NCI-H526 treated with DMSO at 0.1 percent for 48 hours (cell line): ENCODE results near the gene UGT2A1.

Experiments used
- DNase-seq: peaks from one replicate; lab custom pipeline; 2025; lab: John Stamatoyannopoulos, UW

Gene UGT2A1

GRCh38 chr4:69589884-69590283, 63.2 kb downstream of the UGT2A1 start:
- DNase-seq = no peak

DNA sequence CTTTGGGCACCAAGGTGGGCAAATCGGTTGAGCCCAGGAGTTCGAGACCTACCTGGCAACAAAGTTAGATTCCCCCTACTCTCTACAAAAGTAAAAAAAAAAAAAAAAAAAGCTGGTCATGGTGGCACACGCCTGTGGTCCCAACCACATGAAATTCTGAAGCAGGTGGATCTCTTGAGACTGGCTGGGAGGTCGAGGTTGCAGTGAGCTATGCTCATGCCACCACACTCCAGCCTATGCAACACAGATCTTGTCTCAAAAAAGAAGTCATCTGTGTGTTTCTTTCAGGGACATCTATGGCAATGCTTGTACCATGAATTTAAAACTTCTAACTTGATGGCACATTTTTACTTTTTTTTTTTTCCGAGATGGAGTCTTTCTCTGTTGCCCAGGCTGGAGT, 68.9 kb downstream of the UGT2A1 start:
- DNase-seq = no peak

- DNase-seq = no peak
Observed at GRCh38 chr4:69583543-69583942, 69.5 kb downstream of the UGT2A1 start.

DNA sequence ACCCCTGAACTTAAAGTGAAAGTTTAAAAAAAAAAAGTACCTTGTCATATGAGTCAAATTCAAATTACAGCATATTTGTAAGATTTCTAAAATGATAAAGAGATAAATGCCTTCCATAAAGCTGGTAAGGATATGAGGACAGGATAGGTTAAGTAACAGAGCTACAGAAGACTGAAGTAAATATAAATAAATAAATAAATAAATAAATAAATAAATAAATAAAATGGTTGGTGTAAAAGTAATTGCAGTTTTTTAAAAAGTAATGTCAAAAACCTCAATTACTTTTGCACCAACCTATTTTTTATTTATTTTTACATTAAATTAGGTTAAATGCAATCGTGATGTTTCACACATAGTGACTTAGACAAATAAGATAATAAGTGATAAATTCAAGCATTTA, 75.8 kb downstream of the UGT2A1 start:
- no peak for DNase-seq

DNA sequence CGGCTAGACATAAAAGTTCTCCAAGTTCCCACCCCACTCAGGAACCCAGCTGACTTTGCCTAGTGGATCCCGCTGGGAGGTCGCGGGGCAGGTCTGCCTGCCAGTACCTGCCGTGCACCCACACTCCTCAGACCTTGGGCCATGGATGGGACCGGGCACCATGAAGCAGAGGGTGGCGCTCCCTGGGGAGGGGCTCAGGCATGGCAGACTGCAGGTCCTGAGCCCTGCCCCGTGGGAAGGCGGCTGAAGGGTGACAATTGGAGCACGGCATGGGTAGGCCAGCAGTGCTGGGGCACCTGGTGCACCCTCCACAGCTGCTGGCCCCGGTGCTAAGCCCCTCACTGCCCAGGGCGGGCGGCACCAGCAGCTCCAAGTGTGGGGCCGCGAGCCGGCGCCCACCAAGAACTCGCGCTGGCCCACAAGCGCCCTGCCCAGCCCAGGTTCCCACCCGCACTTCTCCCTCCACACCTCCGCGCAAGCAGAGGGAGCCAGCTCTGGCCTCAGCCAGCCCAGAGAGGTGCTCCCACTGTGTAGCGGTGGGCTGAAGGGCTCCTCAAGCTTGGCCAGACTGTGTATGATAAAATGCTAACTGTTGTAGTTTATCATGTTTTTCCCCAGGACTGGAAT, 76.7 kb downstream of the UGT2A1 start:
- no peak for DNase-seq

DNA sequence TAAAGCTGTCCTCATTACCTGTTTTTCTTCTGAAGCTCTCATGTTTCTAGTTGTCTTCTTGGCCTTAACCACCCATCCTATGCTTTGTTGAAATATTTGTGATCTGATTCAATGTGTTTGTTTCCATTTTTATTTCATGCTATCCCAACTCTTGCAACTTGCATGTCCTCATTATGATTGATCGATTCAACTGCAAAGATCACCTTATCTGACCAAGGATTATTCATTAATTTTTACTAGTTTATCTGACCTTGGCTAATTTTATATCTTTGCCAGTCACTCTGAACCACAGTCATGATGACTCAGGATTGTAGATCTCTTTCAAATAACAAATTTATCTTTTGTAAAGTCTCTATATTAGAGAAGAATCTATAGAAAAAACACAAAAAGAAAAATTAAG, 84.3 kb downstream of the UGT2A1 start:
- DNase-seq = no peak

GRCh38 chr4:69563424-69563823, 89.6 kb downstream of the UGT2A1 start:
- DNase-seq = no peak

DNA sequence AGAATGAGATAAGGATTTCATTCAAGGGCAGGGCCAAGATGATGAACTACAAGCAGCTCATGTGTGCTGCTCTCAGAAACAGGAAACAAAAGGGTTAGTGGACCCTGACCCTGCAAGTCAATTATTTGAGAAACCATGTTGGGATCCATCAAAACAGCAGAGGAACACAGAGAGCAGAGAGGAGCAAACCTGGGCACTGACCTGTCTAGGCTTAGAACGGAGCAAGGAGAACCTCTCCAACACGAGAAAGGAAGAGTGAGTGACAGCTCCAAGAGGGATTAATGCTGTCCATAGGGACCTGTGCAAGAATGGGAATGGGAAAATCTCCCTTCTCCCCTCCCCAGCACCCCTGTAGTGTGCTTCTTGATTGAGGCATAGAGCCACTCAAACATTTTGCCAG, 103.4 kb downstream of the UGT2A1 start:
- no peak for DNase-seq

DNA sequence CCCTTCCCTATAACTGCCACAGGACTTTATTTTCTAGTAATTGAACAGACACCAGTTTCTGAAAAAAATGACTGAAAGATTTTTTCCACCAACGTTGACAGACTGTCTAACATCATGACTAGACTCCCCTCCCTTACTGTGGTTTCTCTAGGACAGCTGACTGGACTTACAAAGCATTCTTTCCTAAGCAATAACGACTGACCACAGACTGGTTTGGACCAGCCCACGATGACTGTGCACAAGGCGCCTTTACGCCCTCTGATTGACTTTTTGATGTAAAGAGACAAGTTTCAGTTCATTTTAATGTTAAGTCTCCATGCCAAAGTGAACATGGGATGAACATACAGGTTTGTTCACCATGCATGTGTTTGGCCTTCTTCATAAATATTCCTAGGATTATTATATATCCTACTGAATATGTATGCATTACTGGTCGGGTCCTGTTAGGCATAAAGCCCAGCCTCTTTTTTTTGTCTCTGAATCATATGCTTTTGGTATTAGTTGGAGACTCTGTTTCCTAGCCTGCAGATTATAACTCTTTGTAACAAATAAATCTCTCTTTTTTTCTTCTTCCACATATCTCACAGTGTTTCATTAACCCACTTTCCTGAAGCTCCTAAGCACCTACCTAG, 106.8 kb downstream of the UGT2A1 start:
- no peak for DNase-seq
